PC-9 (cell line): ENCODE measurements around the gene JPH2. TPM values are rescaled to one million over a fixed set of nuclear protein-coding genes. Genes with fewer than 3 reads are reported as not detected.

Source experiments
- BruUV-seq: library from RNA; stranded (reverse); fragments of 400-500 nt; replicated peaks from 2 replicates; lab custom pipeline; 2021; lab: Mats Ljungman, UMichigan
- CTCF ChIA-PET: fragments of 300-600 bp; sonication (Branson Sonifier 250); formaldehyde crosslinking; loops from one replicate; lab custom pipeline; 2022; ENCODE audit warnings: antibody characterized with exemption; lab: Charles Lee
- POLR2A ChIA-PET: fragments of 300-600 bp; sonication (Branson Sonifier 250); formaldehyde crosslinking; loops from one replicate; lab custom pipeline; 2022; ENCODE audit warnings: antibody characterized with exemption; ENCODE audit not compliant: unreplicated experiment; lab: Charles Lee
- DNase-seq, 2 experiments: peaks; one replicate each; pipeline versions ENCODE4 v3.0.0 to v3.0.0-alpha.2; 2015 to 2022; ENCODE audit warnings: mixed read lengths in 1 of 2
- H2AFZ ChIP-seq: fragments of 200-600 bp; sonication (generic); 2 replicates; pipeline ENCODE4 v1.8.1; 2017; ENCODE audit warnings: antibody characterized with exemption
- H3F3A ChIP-seq: fragments of 200-600 bp; sonication (generic); 2 replicates; pipeline ENCODE4 v1.8.1; 2017; ENCODE audit warnings: antibody characterized with exemption, mild to moderate bottlenecking, low read depth; ENCODE audit not compliant: insufficient read depth
- H3K27ac ChIP-seq: fragments of 200-600 bp; sonication (generic); 2 replicates; pipeline ENCODE4 v1.6.1; 2016; ENCODE audit warnings: mixed run types
- H3K27me3 ChIP-seq: fragments of 200-600 bp; sonication (generic); 2 replicates; pipeline ENCODE4 v1.6.1; 2016; ENCODE audit warnings: low read depth, mixed run types; ENCODE audit not compliant: insufficient read depth
- H3K36me3 ChIP-seq: fragments of 200-600 bp; sonication (generic); 2 replicates; pipeline ENCODE4 v1.6.1; 2016; ENCODE audit warnings: low read depth, mixed run types
- H3K4me1 ChIP-seq: fragments of 200-600 bp; sonication (generic); replicated peaks from 2 replicates; pipeline ENCODE4 v1.6.1; 2016; ENCODE audit warnings: mixed run types; ENCODE audit not compliant: insufficient read depth
- H3K4me2 ChIP-seq: fragments of 200-600 bp; sonication (generic); 2 replicates; pipeline ENCODE4 v1.6.1; 2017; ENCODE audit warnings: mixed run types
- H3K4me3 ChIP-seq: fragments of 200-600 bp; sonication (generic); 2 replicates; pipeline ENCODE4 v1.6.1; 2016; ENCODE audit warnings: mixed run types
- H3K79me2 ChIP-seq: fragments of 200-600 bp; sonication (generic); 2 replicates; pipeline ENCODE4 v1.6.1; 2017; ENCODE audit warnings: low read depth, mixed run types
- H3K9me2 ChIP-seq: fragments of 200-600 bp; sonication (generic); 2 replicates; pipeline ENCODE4 v1.8.1; 2017; ENCODE audit warnings: mild to moderate bottlenecking; ENCODE audit not compliant: insufficient read depth
- H3K9me3 ChIP-seq: fragments of 200-600 bp; sonication (generic); 2 replicates; pipeline ENCODE4 v1.8.1; 2016; ENCODE audit warnings: low read depth; ENCODE audit not compliant: insufficient read depth
- H4K20me1 ChIP-seq: fragments of 200-600 bp; sonication (generic); 2 replicates; pipeline ENCODE4 v1.8.1; 2017; ENCODE audit not compliant: insufficient read depth
- CTCF ChIP-seq: fragments of 200-600 bp; sonication (generic); conservative IDR thresholded peaks from 2 replicates; pipeline ENCODE4 v1.6.1; 2017; ENCODE audit warnings: mixed run types, antibody characterized with exemption, mild to moderate bottlenecking, moderate library complexity
- EZH2 ChIP-seq: fragments of 200-600 bp; sonication (generic); IDR thresholded peaks from 2 replicates; pipeline ENCODE4 v1.8.0; 2017; ENCODE audit warnings: antibody characterized with exemption, low read depth
- intact Hi-C: fragments of 100-400 bp; cut with micrococcal nuclease; formaldehyde crosslinking; loops from one replicate; pipeline ENCODE4 v1.10.0; 2022; ENCODE audit not compliant: unreplicated experiment
- total RNA-seq: library from RNA; stranded (reverse); gene quantifications from 2 replicates; pipeline ENCODE4 v1.2.3, GENCODE V29; 2021

JPH2 gene
- total RNA-seq, 1 experiment from 2014 or later = 41.1 TPM

GRCh38 chr20:44120676-44121425, 66.1 kb downstream of the JPH2 start:
- CTCF ChIA-PET = interaction anchor here (0.9 kb wide), 1 partner anchor 68 kb away, joined by 3 read pairs; no protein-coding TSS in a partner anchor
- POLR2A ChIA-PET = interaction anchor here (0.6 to 0.7 kb wide), 4 partner anchors 57 to 350 kb away, joined by 3 to 37 read pairs (median 16); no protein-coding TSS in a partner anchor
- Histone ChIP-seq H3K27me3 (no peaks in the 10 kb centered on the region), H3K4me1 (peaks cover 7% of the 10 kb centered on the region; the same call in 1 of the 2 replicates), H3K79me2 (no peaks in the 10 kb centered on the region), H3F3A (peaks cover 8% of the 10 kb centered on the region; the same call in 1 of the 2 replicates), H2AFZ (no peak overlapping the region), H3K9me3 (no peaks in the 10 kb centered on the region), H3K36me3 (no peaks in the 10 kb centered on the region), H3K4me3 (no peak overlapping the region), H3K4me2 (no peak overlapping the region), H4K20me1 (no peaks in the 10 kb centered on the region), H3K9me2 (no peaks in the 10 kb centered on the region), H3K27ac (no peak overlapping the region)
- TF ChIP-seq CTCF (no peak), EZH2 (no peak)
- BruUV-seq = no TSS peak
- no peak for DNase-seq
- intact Hi-C loops = no loop called here

- Histone ChIP-seq H3F3A (peaks cover 8% of the 10 kb centered on the region; the same call in 1 of the 2 replicates), H3K36me3 (no peaks in the 10 kb centered on the region), H3K4me2 (no peak overlapping the region), H2AFZ (no peak overlapping the region), H3K9me2 (no peaks in the 10 kb centered on the region), H3K79me2 (no peaks in the 10 kb centered on the region), H3K4me3 (no peak overlapping the region), H4K20me1 (no peaks in the 10 kb centered on the region), H3K4me1 (peaks cover 7% of the 10 kb centered on the region; the same call in 1 of the 2 replicates), H3K27me3 (no peaks in the 10 kb centered on the region), H3K9me3 (no peaks in the 10 kb centered on the region), H3K27ac (no peak overlapping the region)
- intact Hi-C loops = loop anchor here (10.0 kb wide), 1 partner anchor 496 kb away; no protein-coding TSS in a partner anchor
- BruUV-seq = no TSS peak
- ChIA-PET CTCF (interaction anchor here (0.6 to 3.2 kb wide), 2 partner anchors 71 to 190 kb away, joined by 3 to 61 read pairs; partner anchors contain the start of gene JPH2), POLR2A (interaction anchor here (0.6 kb wide), 2 partner anchors 47 to 70 kb away, joined by 3 read pairs; no protein-coding TSS in a partner anchor)
- DNase-seq = no peak
- no peak for TF ChIP-seq EZH2
- TF ChIP-seq CTCF = no peak
Measured at GRCh38 chr20:44118185-44119033, 68.6 kb downstream of the JPH2 start.
